NCI-H460 (cell line): ENCODE data around the gene WFS1. TPM values are rescaled to one million over a fixed set of nuclear protein-coding genes. Genes with fewer than 3 reads are reported as not detected.

Source experiments
- DNase-seq: peaks from one replicate; pipeline ENCODE4 v3.0.0-alpha.2; 2016; ENCODE audit warnings: low read depth; ENCODE audit errors: extremely low read depth
- polyA plus RNA-seq: library from polyadenylated mRNA; depleted of rRNA; stranded (reverse); fragments of >200 nt; gene quantifications from 2 replicates; pipeline ENCODE4 v1.2.3, GENCODE V29; 2014; cell fraction: nucleus; rRNA removed
- total RNA-seq: library from RNA; depleted of rRNA; stranded (reverse); fragments of >200 nt; shearing (Covaris generic); gene quantifications from 2 replicates; pipeline ENCODE4 v1.2.3, GENCODE V29; 2014; rRNA removed

The WFS1 gene
- total RNA-seq = 4.5 and 4.6 TPM in 2 replicates
- polyA plus RNA-seq = 15.7 and 17.3 TPM in 2 replicates

DNA sequence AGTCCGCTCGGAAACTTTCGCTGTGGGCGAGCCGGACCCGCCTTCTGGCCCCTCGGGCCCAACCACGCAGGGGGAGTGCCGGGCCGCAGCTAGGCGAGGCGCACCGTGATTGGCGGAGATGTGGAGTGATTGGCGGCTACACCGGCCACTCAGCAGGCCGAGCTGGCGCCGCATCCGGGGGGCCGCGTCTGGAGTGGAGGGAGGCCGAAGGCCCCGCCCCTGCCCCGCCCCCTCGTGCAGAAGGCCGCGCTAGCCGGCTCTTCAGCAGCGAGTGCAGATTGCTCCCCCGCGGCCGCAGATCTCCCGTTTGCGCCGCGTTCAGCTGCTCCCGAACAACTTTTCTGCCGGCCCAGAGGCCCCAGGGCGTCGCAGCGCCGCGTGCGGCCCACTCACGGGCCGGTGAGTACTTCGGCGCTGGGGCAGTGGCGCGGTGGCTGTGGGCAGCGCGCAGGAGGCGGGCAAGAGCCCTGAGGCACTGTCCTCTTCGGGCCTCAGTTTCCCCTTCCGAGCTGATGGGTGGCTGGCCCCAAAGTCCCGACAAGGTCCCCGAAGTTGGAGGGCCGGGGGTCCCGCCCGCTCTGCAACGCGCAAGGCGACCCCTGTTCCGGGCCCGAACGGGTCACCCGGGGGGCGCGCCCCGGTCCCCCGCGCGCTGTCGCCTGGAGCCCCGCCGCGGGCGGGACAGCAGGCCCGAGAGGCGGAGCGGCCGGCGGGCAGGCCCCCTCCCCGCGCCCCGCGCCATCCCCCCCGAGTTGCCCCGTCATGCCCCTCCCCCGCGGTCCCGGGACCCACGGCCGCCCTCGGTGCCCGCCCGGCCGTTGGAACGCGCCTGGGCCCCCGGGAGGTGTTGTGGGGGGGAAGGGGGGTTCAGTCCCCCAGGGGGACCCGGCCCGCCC, at the start of gene WFS1:
Gene WFS1, plus strand, starts transcription at position 235 of the 896 bp plus-strand sequence. CDS start 7,606 bp downstream, outside the sequence.
- peak; percentile 89 for DNase-seq

DNA sequence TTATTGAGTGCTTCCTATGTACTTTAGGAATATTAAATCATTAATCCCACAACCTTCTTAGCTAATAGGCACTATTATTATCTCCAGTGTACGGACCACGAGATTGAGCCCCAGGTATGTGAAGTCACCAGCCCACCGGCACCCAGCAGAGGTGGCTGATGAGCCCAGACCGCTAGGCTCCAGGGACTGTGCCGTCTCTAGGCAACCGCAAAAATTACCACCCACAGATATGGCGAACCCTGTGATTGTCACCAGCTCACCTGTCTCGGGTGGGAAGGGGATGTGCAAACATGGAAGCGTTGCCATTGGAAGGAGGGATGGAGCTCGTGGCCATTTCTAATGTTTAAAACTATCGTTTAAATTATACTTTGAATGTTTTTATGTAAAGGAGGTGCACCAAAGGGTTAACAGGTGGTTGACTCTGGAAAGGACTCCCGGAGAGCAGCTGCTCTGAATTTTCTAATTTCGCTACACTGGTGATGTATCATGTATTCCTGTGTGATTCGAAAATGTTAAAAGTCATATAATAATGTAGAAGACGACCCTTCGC, 48.3 kb upstream of the WFS1 start:
- no peak for DNase-seq

DNA sequence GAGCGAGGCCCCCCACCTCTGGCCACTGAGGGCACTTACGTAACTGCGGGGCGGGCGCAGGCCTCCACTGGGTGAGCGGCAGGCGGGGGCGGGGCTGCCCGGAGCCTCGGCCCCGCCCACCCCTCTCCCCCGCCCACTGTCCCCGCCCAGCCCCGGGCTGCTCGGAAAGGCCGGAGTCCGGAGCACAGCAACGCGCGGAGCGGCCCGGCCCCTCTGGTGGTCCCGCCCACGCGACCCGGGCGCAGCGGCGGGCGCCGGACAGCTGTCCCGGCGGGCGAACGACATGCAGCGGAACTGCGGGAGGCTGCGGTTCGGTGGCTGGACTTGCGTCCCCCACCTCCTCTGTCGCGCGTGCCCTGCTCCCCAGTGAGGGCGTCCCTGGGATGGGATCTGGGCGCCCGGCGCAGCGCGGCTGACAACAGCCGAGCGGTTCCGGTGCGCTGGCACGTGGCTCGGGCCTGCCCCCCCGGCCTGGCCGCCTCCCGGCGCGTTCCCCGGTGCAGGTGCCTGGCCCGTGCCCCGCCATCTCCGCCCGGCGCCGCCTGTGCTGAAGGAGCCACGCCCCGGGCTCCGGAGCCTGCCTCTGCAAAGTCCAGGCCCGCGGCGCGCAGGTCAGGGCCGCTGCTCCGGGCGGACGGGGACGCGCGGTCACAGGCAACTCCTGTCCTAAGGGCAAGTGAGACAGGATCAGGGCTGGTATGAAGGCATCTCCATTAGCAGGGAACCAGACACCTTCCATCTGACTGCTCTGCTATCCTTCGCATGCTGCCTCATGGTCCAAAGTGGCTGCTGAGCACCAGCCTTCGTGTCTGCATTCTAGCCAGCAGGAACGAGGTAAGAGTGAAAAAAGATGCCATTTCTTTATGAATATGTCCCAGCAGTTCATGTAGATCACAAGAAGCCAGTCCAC, 47.5 kb upstream of the WFS1 start:
- no peak for DNase-seq

DNA sequence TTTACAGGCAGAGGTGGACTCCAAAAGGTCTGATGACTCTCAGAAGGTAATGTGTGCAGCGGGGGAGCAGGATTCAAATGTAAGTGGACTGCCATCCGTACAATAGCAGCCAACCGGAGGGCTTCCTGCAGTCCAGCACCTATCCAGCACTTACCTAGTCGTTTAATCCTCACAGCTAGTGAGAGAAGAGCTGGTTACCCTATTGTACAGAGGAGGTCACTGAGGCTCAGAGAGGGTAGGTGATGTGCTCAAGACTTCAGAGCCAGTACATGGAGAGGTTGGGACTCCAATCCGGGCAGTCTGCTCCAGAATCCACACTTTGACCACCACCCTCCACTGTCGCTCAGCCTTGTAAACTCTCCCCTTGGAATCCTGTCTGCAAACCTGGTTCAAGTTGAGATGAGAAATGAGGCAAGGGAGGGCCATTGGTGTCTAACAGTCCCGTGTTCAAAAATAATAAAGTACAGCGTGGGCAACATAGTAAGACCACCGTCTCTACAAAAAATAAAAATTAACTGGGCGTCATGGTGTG, 46.8 kb upstream of the WFS1 start:
- no peak for DNase-seq

GRCh38 chr4:6224735-6225134, 44.9 kb upstream of the WFS1 start:
- DNase-seq = no peak

DNA sequence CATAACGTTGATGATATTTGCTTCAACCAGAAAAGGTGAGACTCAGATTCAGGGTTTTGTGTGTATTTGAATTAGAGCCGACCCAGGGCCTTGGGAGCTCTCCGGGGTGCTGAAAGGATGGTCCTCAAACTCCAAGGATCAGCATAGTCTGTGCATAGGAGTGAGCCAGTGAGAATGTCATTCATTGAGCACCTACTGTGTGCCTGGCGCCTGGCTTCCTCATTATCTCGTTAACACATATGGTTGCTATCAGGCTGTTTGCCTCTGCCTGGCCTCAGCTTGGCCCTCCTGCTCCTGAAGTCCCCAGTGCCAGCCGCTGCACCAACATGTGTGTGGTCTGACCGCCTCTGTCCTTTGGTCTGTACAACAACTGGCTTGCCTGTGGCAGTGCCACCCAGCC, 44.2 kb upstream of the WFS1 start:
- DNase-seq = peak; percentile 7

GRCh38 chr4:6226506-6226905, 43.1 kb upstream of the WFS1 start:
- DNase-seq = no peak

DNA sequence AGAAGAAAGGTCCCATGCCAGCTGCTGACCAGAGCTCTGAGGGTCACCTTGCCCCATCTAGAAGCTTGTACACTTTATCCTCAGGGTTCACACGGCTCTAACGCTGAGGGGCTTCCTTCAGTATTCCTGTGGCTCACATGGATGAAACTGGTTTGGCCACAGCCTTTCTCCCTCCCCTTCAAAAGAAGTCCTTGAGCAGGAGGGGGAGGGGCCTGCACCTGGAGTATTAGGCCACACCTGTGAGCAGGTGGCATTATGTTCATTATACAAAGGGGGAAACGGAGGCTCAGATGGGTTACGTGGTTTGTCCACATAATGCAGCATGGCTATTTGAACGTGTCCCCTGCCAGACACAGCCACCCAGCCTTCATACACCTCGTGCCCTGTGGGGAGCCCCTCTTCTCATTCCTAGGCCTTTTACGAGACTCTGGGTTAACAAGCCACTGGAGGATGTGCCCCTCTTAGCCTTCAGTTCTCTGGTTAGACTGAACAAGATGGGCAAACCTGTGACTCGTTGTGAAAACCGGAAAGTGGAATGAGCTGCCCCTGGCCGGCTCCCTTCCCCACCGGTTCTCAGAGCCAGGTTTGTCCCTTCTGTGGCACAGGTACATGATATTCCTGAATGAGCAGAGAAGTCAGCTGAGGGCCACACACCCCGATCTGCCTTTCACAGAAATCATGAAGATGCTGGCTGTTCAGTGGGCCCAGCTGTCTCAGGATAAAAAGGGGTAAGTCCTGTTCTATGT, 42.1 kb upstream of the WFS1 start:
- no peak for DNase-seq

- DNase-seq = no peak
Measured at GRCh38 chr4:6228158-6229067, 41.2 kb upstream of the WFS1 start.

DNA sequence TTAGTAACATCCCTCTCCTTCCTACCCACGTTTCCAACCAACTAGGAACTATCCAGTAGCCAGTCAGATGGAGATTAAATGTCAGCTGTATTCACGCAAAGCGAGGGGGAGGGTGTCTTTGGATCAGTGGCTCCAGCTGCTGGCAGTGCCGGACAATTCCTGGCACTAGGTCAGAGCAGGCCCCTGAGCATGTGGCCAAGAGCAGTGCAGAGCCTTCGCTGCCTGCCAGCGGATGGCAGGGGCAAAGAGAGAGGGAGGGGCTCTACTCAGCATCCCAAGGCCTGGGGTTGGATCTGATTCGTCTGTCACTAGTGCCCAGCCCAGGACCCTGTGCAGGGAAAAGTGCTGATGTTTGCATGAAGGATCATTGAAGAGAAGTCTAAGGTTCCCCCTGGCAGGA, 40.6 kb upstream of the WFS1 start:
- no peak for DNase-seq

DNA sequence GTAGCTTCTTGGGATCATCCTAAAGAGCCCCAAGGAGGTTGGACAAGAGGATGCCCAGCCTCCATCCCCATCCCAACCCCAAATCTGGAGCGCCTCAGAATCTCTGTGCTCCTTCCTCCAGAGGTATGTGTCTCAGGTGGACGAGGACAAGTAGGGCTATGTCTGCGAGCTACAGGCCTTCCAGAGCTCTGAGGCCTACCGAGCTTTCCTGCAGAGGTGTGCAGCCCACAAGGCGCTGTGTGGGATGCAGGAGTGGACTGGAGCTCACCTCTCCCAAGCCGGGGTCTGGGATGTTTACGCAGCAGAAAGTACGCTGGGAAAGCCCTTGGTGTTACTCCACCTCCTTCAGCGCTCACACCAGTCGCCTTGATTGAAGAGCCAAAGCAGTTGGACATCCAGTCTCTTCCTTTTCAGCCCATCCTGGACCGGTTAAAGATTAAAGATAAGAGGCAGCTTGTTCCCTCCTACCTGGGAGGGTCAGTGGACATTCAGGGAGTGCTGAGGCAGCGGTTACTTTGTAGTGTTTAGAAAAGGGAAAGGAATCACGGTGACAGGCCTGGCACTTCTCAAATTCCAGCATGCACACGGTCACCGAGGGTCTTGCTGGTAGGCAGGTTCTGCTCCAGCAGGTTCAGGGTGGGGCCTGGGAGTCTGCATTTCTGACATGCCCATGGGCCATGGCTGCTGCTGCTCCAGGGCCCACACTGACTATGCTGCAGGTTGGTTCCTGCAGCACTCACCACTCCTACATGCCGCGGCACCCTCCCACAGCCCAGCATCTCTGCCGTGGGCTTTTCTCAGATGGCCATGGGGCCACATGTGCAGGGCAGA, 39.8 kb upstream of the WFS1 start:
- no peak for DNase-seq

DNA sequence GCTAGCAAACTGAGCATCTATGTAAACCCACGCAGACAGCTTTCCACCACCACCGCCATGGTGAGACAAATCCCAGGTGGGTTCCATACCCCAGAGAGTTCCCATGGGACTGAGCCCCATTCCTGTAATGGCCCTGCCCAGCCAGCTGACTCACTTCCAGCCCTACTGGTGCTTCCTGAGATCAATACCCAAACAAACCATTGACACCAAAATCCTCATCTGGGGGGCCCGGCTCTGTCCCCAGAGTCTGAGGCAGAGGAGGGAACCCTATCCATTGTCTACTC, 39.2 kb upstream of the WFS1 start:
- no peak for DNase-seq

GRCh38 chr4:6230827-6231662, 38.6 kb upstream of the WFS1 start:
- DNase-seq = no peak

DNA sequence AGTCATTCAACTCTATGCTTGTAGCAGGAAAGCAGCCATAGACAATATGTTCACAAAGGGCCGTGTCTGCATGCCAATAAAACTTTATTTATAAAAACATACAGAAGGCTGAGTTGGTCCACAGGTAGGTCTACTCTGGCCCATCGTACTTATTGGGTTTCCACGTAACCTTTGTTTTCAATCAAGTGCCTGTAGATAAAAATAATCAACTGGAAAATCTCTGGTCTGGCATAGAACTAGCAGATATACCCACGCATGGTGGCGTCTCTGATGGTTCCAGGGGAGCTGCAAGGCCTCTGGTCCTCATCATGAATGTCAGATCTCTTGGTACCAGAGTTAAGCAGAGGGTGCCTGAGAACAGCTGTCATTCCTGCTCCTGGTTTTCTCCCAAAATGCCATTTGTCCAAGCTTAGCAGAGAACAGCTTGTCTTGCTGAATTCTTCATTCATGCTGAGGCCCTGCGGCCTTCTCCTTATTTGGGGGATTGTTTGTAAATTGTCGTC, 37.9 kb upstream of the WFS1 start:
- DNase-seq = no peak

GRCh38 chr4:6232836-6233785, 36.5 kb upstream of the WFS1 start:
- DNase-seq = no peak

DNA sequence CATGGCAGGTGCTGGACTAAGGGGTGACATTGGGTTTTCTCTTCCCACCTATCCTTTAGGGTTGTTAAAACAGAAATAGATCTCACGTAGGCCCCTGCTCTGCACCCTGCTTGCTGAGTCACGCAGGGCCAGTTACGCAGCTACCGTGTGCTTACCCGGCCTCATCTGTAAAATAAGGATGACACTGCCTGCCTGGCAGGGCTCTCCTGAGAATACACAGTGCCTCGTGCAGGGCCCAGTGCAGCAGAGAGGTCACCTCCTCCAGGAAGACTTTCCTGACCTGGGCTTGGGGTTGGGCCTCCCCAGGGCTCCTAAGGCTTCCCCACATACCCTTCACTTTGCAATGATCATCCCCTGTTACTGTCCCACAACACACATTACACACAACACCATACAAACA, 35.7 kb upstream of the WFS1 start:
- no peak for DNase-seq
